OCI-LY7 (cell line): ENCODE measurements around the gene PNRC1. TPM values are rescaled to one million over a fixed set of nuclear protein-coding genes. Genes with fewer than 3 reads are reported as not detected.
A peak's percentile ranks its signal among the peaks of the same experiment; 100 is the strongest.

Source experiments
- BruUV-seq: library from RNA; stranded (reverse); fragments of 400-500 nt; replicated peaks from 2 replicates; lab custom pipeline; 2021; lab: Mats Ljungman, UMichigan
- CTCF ChIA-PET: fragments of 300-600 bp; sonication (Branson Sonifier 250); formaldehyde crosslinking; loops from one replicate; lab custom pipeline; 2022; ENCODE audit warnings: antibody characterized with exemption; ENCODE audit not compliant: unreplicated experiment; lab: Charles Lee
- POLR2A ChIA-PET: fragments of 300-600 bp; sonication (Branson Sonifier 250); formaldehyde crosslinking; loops from one replicate; lab custom pipeline; 2022; ENCODE audit warnings: antibody characterized with exemption; lab: Charles Lee
- DNase-seq: peaks from one replicate; pipeline ENCODE4 v3.0.0-alpha.2; 2015; ENCODE audit warnings: low spot score
- H2AFZ ChIP-seq: fragments of 200-600 bp; sonication (generic), shearing (Covaris generic); 2 replicates; pipeline ENCODE4 v1.6.1; 2014; ENCODE audit warnings: mild to moderate bottlenecking, antibody characterized with exemption, low read length, moderate library complexity
- H3K27ac ChIP-seq: fragments of 200-600 bp; sonication (generic); 2 replicates; pipeline ENCODE4 v1.5.1; 2014; ENCODE audit warnings: mixed run types, low read depth, mild to moderate bottlenecking, moderate library complexity, low read length, inconsistent platforms; ENCODE audit not compliant: poor library complexity, severe bottlenecking
- H3K36me3 ChIP-seq: fragments of 200-600 bp; sonication (generic); 2 replicates; pipeline ENCODE4 v1.6.1; 2014; ENCODE audit warnings: mild to moderate bottlenecking, antibody characterized with exemption, low read length, moderate library complexity, mixed read lengths; ENCODE audit not compliant: insufficient read depth
- H3K4me1 ChIP-seq: fragments of 200-600 bp; sonication (generic); 2 replicates; pipeline ENCODE4 v1.5.1; 2014; ENCODE audit warnings: mild to moderate bottlenecking, low read length; ENCODE audit not compliant: insufficient read depth, poor library complexity, severe bottlenecking
- H3K4me2 ChIP-seq: fragments of 200-600 bp; sonication (generic); 2 replicates; pipeline ENCODE4 v1.6.1; 2014; ENCODE audit warnings: mild to moderate bottlenecking, low read length
- H3K4me3 ChIP-seq: fragments of 200-600 bp; sonication (generic); 2 replicates; pipeline ENCODE4 v1.5.1; 2014; ENCODE audit warnings: mild to moderate bottlenecking, low read depth, low read length; ENCODE audit not compliant: poor library complexity, severe bottlenecking
- H3K79me2 ChIP-seq: fragments of 200-600 bp; sonication (generic); 2 replicates; pipeline ENCODE4 v1.6.1; 2016; ENCODE audit warnings: low read depth, mild to moderate bottlenecking, low read length, moderate library complexity, mixed read lengths; ENCODE audit not compliant: insufficient read depth
- H3K9me2 ChIP-seq: fragments of 200-600 bp; sonication (generic); 2 replicates; pipeline ENCODE4 v1.6.1; 2016; ENCODE audit warnings: mild to moderate bottlenecking, low read length, mixed read lengths; ENCODE audit not compliant: insufficient read depth
- H3K9me3 ChIP-seq: fragments of 200-600 bp; sonication (generic); 2 replicates; pipeline ENCODE4 v1.6.1; 2014; ENCODE audit warnings: mild to moderate bottlenecking, mixed run types, low read length, mixed read lengths
- H4K20me1 ChIP-seq: fragments of 200-600 bp; sonication (generic); 2 replicates; pipeline ENCODE4 v1.6.1; 2014; ENCODE audit warnings: mild to moderate bottlenecking, antibody characterized with exemption, low read length, moderate library complexity, mixed read lengths; ENCODE audit not compliant: insufficient read depth
- EZH2phosphoT487 ChIP-seq: fragments of 200-600 bp; sonication (generic); IDR thresholded peaks from 2 replicates; pipeline ENCODE4 v1.6.1; 2018; ENCODE audit warnings: low read depth, borderline replicate concordance, mild to moderate bottlenecking, mixed run types, antibody characterized with exemption, low read length, moderate library complexity, mixed read lengths
- intact Hi-C: fragments of 100-400 bp; cut with micrococcal nuclease; formaldehyde crosslinking; loops from one replicate; pipeline ENCODE4 v1.10.0; 2022; ENCODE audit not compliant: unreplicated experiment
- total RNA-seq, 2 experiments: library from RNA; depleted of rRNA in 1 of 2; stranded (reverse); fragments of >200 nt in 1 of 2; shearing (Covaris generic) in 1 of 2; gene quantifications; 2 replicates each; pipeline ENCODE4 v1.2.3, GENCODE V29; 2014 to 2022
- TF ChIP-seq, protein P1 (sequence below): fragments of 200-600 bp; sonication (generic); conservative IDR thresholded peaks from 2 replicates; pipeline ENCODE4 v1.5.1; 2014; ENCODE audit warnings: mild to moderate bottlenecking, antibody characterized with exemption, low read length, moderate library complexity, mixed read lengths

Gene PNRC1
- total RNA-seq, 2 experiments from 2014 or later, result 26.7 to 53.0 TPM

DNA sequence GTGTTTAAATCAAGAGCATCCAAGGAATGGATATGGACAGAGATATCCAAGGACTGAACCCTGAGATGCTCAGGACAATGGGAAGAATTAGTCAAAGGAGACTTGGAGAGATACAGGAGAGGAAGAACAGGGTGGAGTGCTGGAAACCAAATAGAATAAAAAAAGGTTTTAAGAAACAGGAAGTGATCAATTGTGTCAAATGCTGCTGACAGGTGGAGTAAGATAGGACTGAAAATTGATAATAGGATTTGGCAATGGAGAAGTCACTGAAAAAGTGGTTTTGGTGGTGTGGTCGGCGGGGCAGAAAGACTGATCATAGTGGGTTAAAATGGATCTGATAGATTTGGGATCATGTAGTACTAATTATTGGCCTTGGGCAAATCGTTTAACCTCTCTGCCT, 37.9 kb upstream of the PNRC1 start:
- Histone ChIP-seq H3K9me2 (no peaks in the 10 kb centered on the region), H3K4me1 (no peaks in the 10 kb centered on the region), H3K4me3 (no peak overlapping the region), H2AFZ (no peak overlapping the region), H3K36me3 (no peaks in the 10 kb centered on the region), H3K79me2 (no peaks in the 10 kb centered on the region), H3K27ac (no peak overlapping the region), H4K20me1 (no peaks in the 10 kb centered on the region), H3K4me2 (no peak overlapping the region), H3K9me3 (no peaks in the 10 kb centered on the region; the same call in 1 of the 2 replicates)
- no peak for DNase-seq
- ChIA-PET CTCF (no interaction called here), POLR2A (interaction anchor here (0.7 kb wide), 1 partner anchor 134 kb away, joined by 7 read pairs; no protein-coding TSS in a partner anchor)
- TF ChIP-seq, protein P1, sequence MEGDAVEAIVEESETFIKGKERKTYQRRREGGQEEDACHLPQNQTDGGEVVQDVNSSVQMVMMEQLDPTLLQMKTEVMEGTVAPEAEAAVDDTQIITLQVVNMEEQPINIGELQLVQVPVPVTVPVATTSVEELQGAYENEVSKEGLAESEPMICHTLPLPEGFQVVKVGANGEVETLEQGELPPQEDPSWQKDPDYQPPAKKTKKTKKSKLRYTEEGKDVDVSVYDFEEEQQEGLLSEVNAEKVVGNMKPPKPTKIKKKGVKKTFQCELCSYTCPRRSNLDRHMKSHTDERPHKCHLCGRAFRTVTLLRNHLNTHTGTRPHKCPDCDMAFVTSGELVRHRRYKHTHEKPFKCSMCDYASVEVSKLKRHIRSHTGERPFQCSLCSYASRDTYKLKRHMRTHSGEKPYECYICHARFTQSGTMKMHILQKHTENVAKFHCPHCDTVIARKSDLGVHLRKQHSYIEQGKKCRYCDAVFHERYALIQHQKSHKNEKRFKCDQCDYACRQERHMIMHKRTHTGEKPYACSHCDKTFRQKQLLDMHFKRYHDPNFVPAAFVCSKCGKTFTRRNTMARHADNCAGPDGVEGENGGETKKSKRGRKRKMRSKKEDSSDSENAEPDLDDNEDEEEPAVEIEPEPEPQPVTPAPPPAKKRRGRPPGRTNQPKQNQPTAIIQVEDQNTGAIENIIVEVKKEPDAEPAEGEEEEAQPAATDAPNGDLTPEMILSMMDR, result no peak
- TF ChIP-seq EZH2phosphoT487, result no peak
- intact Hi-C loops, result no loop called here
- BruUV-seq, result no TSS peak

DNA sequence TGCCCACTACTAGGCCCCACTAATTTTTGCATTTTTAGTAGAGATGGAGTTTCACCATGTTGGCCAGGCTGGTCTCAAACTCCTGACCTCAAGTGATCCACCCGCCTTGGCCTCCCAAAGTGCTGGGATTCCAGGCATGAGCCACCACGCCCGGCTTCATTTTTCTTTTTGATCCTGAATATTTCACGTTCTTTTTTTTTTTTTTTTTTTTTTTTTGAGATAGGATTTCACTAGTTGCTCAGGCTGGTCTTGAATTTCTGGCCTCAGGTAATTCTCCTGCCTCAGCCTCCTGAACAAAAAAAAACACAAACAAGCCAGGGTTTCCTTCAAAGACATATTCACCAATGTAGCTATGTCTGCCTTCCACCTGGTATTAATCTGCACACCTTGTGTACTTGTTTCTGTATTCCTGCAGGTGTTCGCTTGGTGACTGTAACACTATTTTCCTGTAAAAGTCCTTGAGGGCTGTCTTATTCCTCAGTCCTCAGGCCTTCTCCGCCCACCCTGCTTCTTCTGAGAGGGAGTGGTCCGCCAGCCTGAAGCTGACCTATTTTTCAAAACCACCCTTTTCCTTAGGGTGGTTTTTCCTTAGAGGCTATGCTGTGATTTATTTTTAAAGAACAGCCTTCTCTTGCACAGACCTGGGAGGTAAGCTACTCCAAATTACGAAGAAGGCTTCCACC, 36.1 kb upstream of the PNRC1 start:
- no TSS peak for BruUV-seq
- H3K27ac ChIP-seq, result no peak overlapping the region
- ChIA-PET POLR2A (interaction anchor here (0.7 kb wide), 2 partner anchors 34 to 228 kb away, joined by 5 to 11 read pairs; no protein-coding TSS in a partner anchor), CTCF (no interaction called here)
- no peak overlapping the region for H3K4me3 ChIP-seq
- H3K9me2 ChIP-seq, result no peaks in the 10 kb centered on the region
- intact Hi-C loops, result no loop called here
- peak overlapping the region; percentile 44; the same call in 1 of the 2 replicates for H2AFZ ChIP-seq
- H4K20me1 ChIP-seq, result no peaks in the 10 kb centered on the region
- H3K79me2 ChIP-seq, result no peaks in the 10 kb centered on the region
- no peak overlapping the region for H3K4me2 ChIP-seq
- H3K4me1 ChIP-seq, result no peaks in the 10 kb centered on the region
- H3K36me3 ChIP-seq, result no peaks in the 10 kb centered on the region
- TF ChIP-seq, protein P1, result no peak
- TF ChIP-seq EZH2phosphoT487, result no peak
- no peak for DNase-seq
- H3K9me3 ChIP-seq, result no peaks in the 10 kb centered on the region

DNA sequence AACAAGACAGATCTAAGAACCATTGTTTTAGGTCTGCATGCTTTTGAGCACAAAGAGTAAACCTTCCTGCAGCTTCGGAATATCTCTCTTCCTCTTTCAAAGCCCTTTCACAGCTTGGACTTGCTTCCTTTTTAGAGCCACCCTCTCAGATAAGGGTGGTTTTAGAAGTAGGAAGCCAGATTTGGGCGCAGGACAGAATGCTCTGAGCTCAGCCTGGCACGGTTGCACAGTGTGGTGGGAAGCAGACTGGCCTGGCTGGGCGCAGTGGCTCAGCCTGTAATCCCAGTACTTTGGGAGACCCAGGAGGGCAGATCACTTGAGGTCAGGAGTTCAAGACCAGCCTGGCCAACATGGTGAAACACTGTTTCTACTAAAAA, 35.6 kb upstream of the PNRC1 start:
- Histone ChIP-seq H3K27ac (no peak overlapping the region), H3K9me2 (no peaks in the 10 kb centered on the region), H4K20me1 (no peaks in the 10 kb centered on the region), H3K79me2 (no peaks in the 10 kb centered on the region), H3K4me2 (no peak overlapping the region), H3K4me1 (no peaks in the 10 kb centered on the region), H3K36me3 (no peaks in the 10 kb centered on the region), H3K9me3 (no peaks in the 10 kb centered on the region), H2AFZ (peak overlapping the region; percentile 44; the same call in 1 of the 2 replicates), H3K4me3 (no peak overlapping the region)
- ChIA-PET POLR2A (no interaction called here), CTCF (no interaction called here)
- intact Hi-C loops, result no loop called here
- TF ChIP-seq, protein P1, result no peak
- TF ChIP-seq EZH2phosphoT487, result no peak
- no TSS peak for BruUV-seq
- DNase-seq, result peak; percentile 14
